Transverse colon (tissue), 4 donors: ENCODE data around the gene RIPK3.

Experiments
- POLR2A ChIP-seq: fragments of 450-650 bp; IDR thresholded peaks from one replicate; pipeline ENCODE4 v1.6.1; 2016; ENCODE audit warnings: antibody characterized with exemption, mild to moderate bottlenecking, moderate library complexity
- POLR2AphosphoS5 ChIP-seq, 3 donors: sonication (generic); formaldehyde crosslinking; IDR thresholded peaks; one replicate each; pipeline ENCODE4 v1.6.1; 2016; ENCODE audit warnings: antibody characterized with exemption in 3 of 3
- TF ChIP-seq, protein P1 (sequence below), 5 experiments: fragments of 200-600 bp in 3 of 5; fragments of 450-650 bp in 2 of 5; sonication (generic) in 3 of 5; IDR thresholded peaks; 1 replicate in 2 of 5; 2 replicates in 3 of 5; pipeline ENCODE4 v1.5.1; 2016 to 2017; ENCODE audit warnings: antibody characterized with exemption in 5 of 5, inconsistent platforms in 3 of 5, mild to moderate bottlenecking in 2 of 5, moderate library complexity in 1 of 5

GRCh38 chr14:24381363-24382063 is 41.7 kb upstream of the RIPK3 start:
- TF ChIP-seq, protein P1, sequence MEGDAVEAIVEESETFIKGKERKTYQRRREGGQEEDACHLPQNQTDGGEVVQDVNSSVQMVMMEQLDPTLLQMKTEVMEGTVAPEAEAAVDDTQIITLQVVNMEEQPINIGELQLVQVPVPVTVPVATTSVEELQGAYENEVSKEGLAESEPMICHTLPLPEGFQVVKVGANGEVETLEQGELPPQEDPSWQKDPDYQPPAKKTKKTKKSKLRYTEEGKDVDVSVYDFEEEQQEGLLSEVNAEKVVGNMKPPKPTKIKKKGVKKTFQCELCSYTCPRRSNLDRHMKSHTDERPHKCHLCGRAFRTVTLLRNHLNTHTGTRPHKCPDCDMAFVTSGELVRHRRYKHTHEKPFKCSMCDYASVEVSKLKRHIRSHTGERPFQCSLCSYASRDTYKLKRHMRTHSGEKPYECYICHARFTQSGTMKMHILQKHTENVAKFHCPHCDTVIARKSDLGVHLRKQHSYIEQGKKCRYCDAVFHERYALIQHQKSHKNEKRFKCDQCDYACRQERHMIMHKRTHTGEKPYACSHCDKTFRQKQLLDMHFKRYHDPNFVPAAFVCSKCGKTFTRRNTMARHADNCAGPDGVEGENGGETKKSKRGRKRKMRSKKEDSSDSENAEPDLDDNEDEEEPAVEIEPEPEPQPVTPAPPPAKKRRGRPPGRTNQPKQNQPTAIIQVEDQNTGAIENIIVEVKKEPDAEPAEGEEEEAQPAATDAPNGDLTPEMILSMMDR (IDR thresholded peaks at IDR 0.05): no peak
- no peak for TF ChIP-seq POLR2A
- TF ChIP-seq POLR2AphosphoS5 (IDR thresholded peaks at IDR 0.05): no peak
